Smooth muscle cell (in vitro differentiated cells): ENCODE data around the gene NUDT9. TPM values are rescaled to one million over a fixed set of nuclear protein-coding genes. Genes with fewer than 3 reads are reported as not detected.
A peak's percentile ranks its signal among the peaks of the same experiment; 100 is the strongest.

Experiments used
- DNase-seq: peaks from one replicate; lab custom pipeline; 2025; ENCODE audit not compliant: unreplicated experiment; lab: John Stamatoyannopoulos, UW
- H2AFZ ChIP-seq: fragments of 200-600 bp; sonication (generic); 2 replicates; pipeline ENCODE4 v1.6.0; 2016; ENCODE audit warnings: antibody characterized with exemption, low read depth, mild to moderate bottlenecking
- H3F3A ChIP-seq: fragments of 200-600 bp; sonication (generic); 2 replicates; pipeline ENCODE4 v1.6.0; 2017; ENCODE audit warnings: antibody characterized with exemption, low read depth
- H3K27ac ChIP-seq: fragments of 200-600 bp; sonication (generic); 2 replicates; pipeline ENCODE4 v1.5.1; 2016; ENCODE audit warnings: low read depth, mild to moderate bottlenecking
- H3K27me3 ChIP-seq: fragments of 200-600 bp; sonication (generic); 2 replicates; pipeline ENCODE4 v1.6.1; 2016; ENCODE audit warnings: low read depth, mild to moderate bottlenecking
- H3K36me3 ChIP-seq: fragments of 200-600 bp; sonication (generic); 2 replicates; pipeline ENCODE4 v1.5.1; 2016; ENCODE audit warnings: low read depth
- H3K4me1 ChIP-seq: fragments of 200-600 bp; sonication (generic); 2 replicates; pipeline ENCODE4 v1.5.1; 2016; ENCODE audit warnings: low read depth
- H3K4me2 ChIP-seq: fragments of 200-600 bp; sonication (generic); 2 replicates; pipeline ENCODE4 v1.6.0; 2016; ENCODE audit warnings: mild to moderate bottlenecking
- H3K4me3 ChIP-seq: fragments of 200-600 bp; sonication (generic); 2 replicates; pipeline ENCODE4 v1.5.1; 2016; ENCODE audit warnings: mild to moderate bottlenecking
- H3K79me2 ChIP-seq: fragments of 200-600 bp; sonication (generic); 2 replicates; pipeline ENCODE4 v1.6.0; 2016; ENCODE audit warnings: low read depth, mild to moderate bottlenecking
- H3K9ac ChIP-seq: fragments of 200-600 bp; sonication (generic); 2 replicates; pipeline ENCODE4 v1.6.0; 2016; ENCODE audit warnings: low read depth
- H3K9me3 ChIP-seq: fragments of 200-600 bp; sonication (generic); replicated peaks from 2 replicates; pipeline ENCODE4 v1.5.1; 2016; ENCODE audit warnings: low read depth
- H4K20me1 ChIP-seq: fragments of 200-600 bp; sonication (generic); 2 replicates; pipeline ENCODE4 v1.6.0; 2016; ENCODE audit warnings: low read depth
- WGBS: methylation state at CpG from one replicate; pipeline ENCODE4 v1.1.7; 2016; ENCODE audit warnings: low lambda C conversion rate; 5-methylcytosine and 5-hydroxymethylcytosine counted together
- polyA plus RNA-seq: library from polyadenylated mRNA; unstranded; fragments of >200 nt; fragmentation: Nextera tagmentation; extraction: Ambion mirVana; gene quantifications from 2 replicates; pipeline ENCODE4 v1.2.1, GENCODE V29; 2016
- total RNA-seq: library from RNA; depleted of rRNA; stranded (reverse); fragments of >200 nt; gene quantifications from 2 replicates; pipeline ENCODE4 v1.2.3, GENCODE V29; 2014
- TF ChIP-seq, protein P1 (sequence below): fragments of 200-600 bp; sonication (generic); IDR thresholded peaks from 2 replicates; pipeline ENCODE4 v1.5.1; 2017; ENCODE audit warnings: borderline replicate concordance, mild to moderate bottlenecking, antibody characterized with exemption; ENCODE audit not compliant: insufficient read depth, poor library complexity, severe bottlenecking

Gene NUDT9, protein sequence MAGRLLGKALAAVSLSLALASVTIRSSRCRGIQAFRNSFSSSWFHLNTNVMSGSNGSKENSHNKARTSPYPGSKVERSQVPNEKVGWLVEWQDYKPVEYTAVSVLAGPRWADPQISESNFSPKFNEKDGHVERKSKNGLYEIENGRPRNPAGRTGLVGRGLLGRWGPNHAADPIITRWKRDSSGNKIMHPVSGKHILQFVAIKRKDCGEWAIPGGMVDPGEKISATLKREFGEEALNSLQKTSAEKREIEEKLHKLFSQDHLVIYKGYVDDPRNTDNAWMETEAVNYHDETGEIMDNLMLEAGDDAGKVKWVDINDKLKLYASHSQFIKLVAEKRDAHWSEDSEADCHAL
- 8.0 and 10.5 TPM in 2 replicates for total RNA-seq
- 20.7 and 26.5 TPM in 2 replicates for polyA plus RNA-seq

DNA sequence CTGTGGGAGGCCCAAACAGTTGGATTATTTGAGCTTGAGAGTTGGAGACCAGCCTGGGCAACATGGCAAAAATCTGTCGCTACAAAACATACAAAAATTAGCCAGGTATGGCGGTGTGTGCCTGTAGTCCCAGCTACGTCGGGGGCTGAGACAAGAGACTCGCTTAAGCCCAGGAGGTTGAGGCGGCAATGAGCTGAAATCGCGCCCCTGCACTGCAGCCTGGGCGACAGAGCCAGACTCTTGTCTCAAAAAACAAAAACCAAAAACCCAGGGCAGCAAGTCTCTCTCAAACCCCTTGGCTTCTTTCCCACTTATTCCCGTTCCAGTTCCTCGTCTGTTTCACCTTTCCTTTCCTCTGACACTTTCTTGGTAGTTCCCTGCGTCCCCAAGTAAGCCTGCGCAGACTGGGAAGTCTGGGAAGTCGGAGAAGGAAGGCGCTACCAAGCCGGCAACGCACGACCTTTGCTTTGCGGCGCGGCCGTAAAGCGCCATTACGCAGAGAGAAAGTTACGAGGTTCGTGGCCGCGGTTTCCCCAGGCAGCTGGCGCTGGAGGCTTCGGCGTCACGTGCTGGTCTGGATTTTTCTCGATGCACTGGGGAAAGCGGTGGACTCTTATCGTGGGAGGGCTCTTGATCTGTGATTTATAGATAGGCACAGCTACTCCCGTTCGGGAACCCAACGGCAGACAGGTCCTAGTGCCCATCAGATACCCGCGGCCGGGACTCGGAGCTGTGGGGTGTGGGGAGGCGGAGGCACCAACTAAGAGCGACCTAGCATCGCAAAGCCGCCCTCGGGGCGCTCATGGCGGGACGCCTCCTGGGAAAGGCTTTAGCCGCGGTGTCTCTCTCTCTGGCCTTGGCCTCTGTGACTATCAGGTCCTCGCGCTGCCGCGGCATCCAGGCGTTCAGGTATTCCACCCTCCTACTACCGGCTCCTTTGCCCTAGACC, at the start of gene NUDT9:
TSS of gene NUDT9 (plus strand) at position 470 of the 949 bp plus-strand sequence. CDS start at position 803, 333 bp downstream.
- Histone ChIP-seq H3K79me2 (peaks cover 33% of the 10 kb centered on the region), H2AFZ (peak within 1 kb of the TSS; percentile 92), H3F3A (peaks cover 3% of the 10 kb centered on the region), H4K20me1 (no peaks in the 10 kb centered on the region), H3K4me1 (peaks cover 10% of the 10 kb centered on the region), H3K9ac (peak within 1 kb of the TSS; percentile 88), H3K4me2 (peak within 1 kb of the TSS; percentile 99), H3K9me3 (no peaks in the 10 kb centered on the region), H3K36me3 (no peaks in the 10 kb centered on the region), H3K4me3 (peak within 1 kb of the TSS; percentile 92), H3K27ac (peak within 1 kb of the TSS; percentile 65), H3K27me3 (no peaks in the 10 kb centered on the region)
- 3% methylated on average over 57 of the region's 58 CpGs for WGBS
- TF ChIP-seq, protein P1, sequence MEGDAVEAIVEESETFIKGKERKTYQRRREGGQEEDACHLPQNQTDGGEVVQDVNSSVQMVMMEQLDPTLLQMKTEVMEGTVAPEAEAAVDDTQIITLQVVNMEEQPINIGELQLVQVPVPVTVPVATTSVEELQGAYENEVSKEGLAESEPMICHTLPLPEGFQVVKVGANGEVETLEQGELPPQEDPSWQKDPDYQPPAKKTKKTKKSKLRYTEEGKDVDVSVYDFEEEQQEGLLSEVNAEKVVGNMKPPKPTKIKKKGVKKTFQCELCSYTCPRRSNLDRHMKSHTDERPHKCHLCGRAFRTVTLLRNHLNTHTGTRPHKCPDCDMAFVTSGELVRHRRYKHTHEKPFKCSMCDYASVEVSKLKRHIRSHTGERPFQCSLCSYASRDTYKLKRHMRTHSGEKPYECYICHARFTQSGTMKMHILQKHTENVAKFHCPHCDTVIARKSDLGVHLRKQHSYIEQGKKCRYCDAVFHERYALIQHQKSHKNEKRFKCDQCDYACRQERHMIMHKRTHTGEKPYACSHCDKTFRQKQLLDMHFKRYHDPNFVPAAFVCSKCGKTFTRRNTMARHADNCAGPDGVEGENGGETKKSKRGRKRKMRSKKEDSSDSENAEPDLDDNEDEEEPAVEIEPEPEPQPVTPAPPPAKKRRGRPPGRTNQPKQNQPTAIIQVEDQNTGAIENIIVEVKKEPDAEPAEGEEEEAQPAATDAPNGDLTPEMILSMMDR: no peak
- peak; percentile 87 for DNase-seq

DNA sequence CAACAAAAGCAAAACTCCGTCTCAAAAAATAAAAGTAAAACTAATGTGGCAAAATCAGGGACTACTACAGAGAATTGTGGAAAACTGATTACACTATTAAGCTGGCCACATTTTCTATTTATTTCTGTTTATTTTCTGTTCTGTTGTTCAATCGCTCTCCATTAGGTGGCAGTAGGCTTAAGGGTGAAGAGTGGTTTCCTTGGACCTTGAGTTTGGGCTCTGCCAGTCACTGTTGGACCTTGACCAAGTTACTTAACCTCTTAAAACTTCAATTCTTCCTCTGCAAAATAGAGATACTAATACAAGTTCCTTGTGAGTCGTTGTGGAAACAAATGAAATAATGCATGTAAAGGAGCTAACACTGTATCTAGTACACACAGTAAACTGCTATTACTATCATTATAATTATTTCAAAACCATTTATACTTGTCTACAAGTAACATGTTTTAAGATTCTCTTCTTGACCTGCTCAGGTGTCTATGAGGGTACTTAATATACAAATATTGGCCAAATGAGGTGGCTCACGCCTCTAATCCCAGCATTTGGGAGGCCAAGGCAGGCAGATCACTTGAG, 46.6 kb upstream of the NUDT9 start:
- Histone ChIP-seq H3K4me1 (no peaks in the 10 kb centered on the region), H3K4me3 (no peak overlapping the region), H3K36me3 (no peaks in the 10 kb centered on the region), H3K27me3 (no peaks in the 10 kb centered on the region), H3F3A (no peaks in the 10 kb centered on the region), H3K27ac (no peak overlapping the region), H2AFZ (no peak overlapping the region), H4K20me1 (no peaks in the 10 kb centered on the region), H3K79me2 (no peaks in the 10 kb centered on the region), H3K9me3 (no peaks in the 10 kb centered on the region), H3K9ac (no peak overlapping the region), H3K4me2 (no peak overlapping the region)
- DNase-seq: no peak
- WGBS: 51% methylated on average over 4 of the region's 4 CpGs
- TF ChIP-seq, protein P1: peak; percentile 63

DNA sequence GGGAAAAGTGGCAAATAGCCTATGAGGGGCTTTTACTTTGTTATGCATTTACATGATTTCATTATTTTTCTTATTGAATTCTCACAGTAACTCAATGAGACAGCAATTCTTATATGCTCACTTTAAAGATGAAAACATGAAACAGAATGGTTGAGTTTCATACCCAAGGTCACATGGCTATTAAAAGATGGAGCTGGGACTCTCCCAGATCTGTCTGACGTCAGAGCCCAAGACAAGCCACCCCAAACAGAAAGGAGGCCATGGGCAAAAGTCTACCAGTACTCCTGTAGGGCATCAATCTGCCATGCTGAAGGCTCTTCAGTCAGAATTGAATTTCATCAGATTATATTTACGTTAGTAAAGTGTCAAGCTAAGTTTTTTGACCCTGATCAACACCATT, 44.6 kb upstream of the NUDT9 start:
- no peaks in the 10 kb centered on the region for H3K9me3 ChIP-seq
- H2AFZ ChIP-seq: no peak overlapping the region
- no peak overlapping the region for H3K27ac ChIP-seq
- H3K4me2 ChIP-seq: no peak overlapping the region
- H3K36me3 ChIP-seq: no peaks in the 10 kb centered on the region
- TF ChIP-seq, protein P1: no peak
- no peak overlapping the region for H3K9ac ChIP-seq
- no peak overlapping the region for H3K4me3 ChIP-seq
- no peaks in the 10 kb centered on the region for H3K4me1 ChIP-seq
- DNase-seq: no peak
- WGBS: 89% methylated on average over 2 of the region's 2 CpGs
- H4K20me1 ChIP-seq: no peaks in the 10 kb centered on the region
- no peaks in the 10 kb centered on the region for H3K79me2 ChIP-seq
- no peaks in the 10 kb centered on the region for H3F3A ChIP-seq
- no peaks in the 10 kb centered on the region for H3K27me3 ChIP-seq
